Ishikawa (cell line): ENCODE results near the gene RNASE13.

ENCODE experiments used
- CEBPB ChIP-seq: IDR thresholded peaks from 2 replicates; pipeline ENCODE4 v1.6.1; 2012
- CREB1 ChIP-seq: IDR thresholded peaks from 2 replicates; pipeline ENCODE4 v1.6.1; 2012; ENCODE audit warnings: low read depth
- EGR1 ChIP-seq: IDR thresholded peaks from 2 replicates; pipeline ENCODE4 v1.6.1; 2012
- EP300 ChIP-seq: IDR thresholded peaks from 2 replicates; pipeline ENCODE4 v1.6.1; 2012; ENCODE audit warnings: borderline replicate concordance
- FOXM1 ChIP-seq: IDR thresholded peaks from 2 replicates; pipeline ENCODE4 v1.6.1; 2012; ENCODE audit warnings: low read depth, borderline replicate concordance
- MAX ChIP-seq: IDR thresholded peaks from 2 replicates; pipeline ENCODE4 v1.6.1; 2012
- NFIC ChIP-seq: IDR thresholded peaks from 2 replicates; pipeline ENCODE4 v1.6.1; 2012
- RAD21 ChIP-seq: IDR thresholded peaks from 2 replicates; pipeline ENCODE4 v1.6.1; 2012; ENCODE audit warnings: low read depth
- TAF1 ChIP-seq: IDR thresholded peaks from 2 replicates; pipeline ENCODE4 v1.6.1; 2012; ENCODE audit warnings: low read depth, mild to moderate bottlenecking
- TCF12 ChIP-seq: IDR thresholded peaks from 2 replicates; pipeline ENCODE4 v1.6.1; 2012; ENCODE audit warnings: low read depth
- TEAD4 ChIP-seq: IDR thresholded peaks from 2 replicates; pipeline ENCODE4 v1.6.1; 2012
- USF1 ChIP-seq: IDR thresholded peaks from 2 replicates; pipeline ENCODE4 v1.6.1; 2012
- YY1 ChIP-seq: IDR thresholded peaks from 2 replicates; pipeline ENCODE4 v1.6.1; 2012; ENCODE audit warnings: low read depth
- ZBTB7A ChIP-seq: IDR thresholded peaks from 2 replicates; pipeline ENCODE4 v1.6.1; 2012; ENCODE audit warnings: low read depth
- TF ChIP-seq, protein P1 (sequence below): IDR thresholded peaks from 2 replicates; pipeline ENCODE4 v1.6.1; 2012; ENCODE audit warnings: low read depth, mild to moderate bottlenecking

Gene RNASE13

DNA sequence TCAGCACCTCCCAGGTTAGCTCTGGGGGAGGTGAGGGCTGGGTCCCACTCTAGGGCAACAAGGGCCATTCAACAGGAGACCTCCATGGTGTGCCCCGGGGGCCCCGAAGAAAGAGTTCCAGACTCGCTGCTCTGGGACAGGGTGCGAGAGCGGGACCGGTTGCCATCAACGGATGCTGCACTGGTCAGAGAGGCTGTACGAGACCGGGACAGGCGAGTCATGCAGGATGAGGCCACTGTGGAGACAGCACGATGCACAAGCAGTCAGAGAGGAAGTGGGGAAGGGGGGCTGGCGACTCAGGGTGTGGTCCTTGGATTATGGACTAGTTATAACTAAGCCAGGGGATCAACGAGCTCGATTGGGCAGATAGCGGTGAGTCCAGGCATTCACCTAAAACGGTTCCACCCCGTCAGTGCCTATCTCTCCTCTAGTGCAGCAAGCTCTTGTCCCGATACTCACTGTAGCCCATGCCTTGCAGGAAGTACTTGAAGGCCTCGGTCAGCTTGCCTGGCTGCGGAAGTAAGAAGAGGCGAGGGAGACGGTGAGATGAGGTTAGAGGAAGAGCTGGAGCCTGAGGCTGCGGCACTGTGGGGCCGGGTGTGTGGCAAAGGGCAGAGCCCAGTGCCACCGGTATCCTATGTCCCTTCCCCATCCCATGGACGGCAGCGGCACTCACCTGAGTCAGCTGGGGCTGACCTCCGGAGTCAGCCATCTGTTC lies 16.9 kb downstream of the RNASE13 start:
- no peak for TF ChIP-seq MAX
- no peak for TF ChIP-seq YY1
- TF ChIP-seq TEAD4 = no peak
- TF ChIP-seq EP300 = no peak
- TF ChIP-seq USF1 = no peak
- no peak for TF ChIP-seq RAD21
- TF ChIP-seq EGR1 = no peak
- TF ChIP-seq CREB1 = no peak
- TF ChIP-seq CEBPB = no peak
- TF ChIP-seq TCF12 = no peak
- no peak for TF ChIP-seq TAF1
- TF ChIP-seq NFIC = no peak

- TF ChIP-seq CREB1 = no peak
- TF ChIP-seq NFIC = no peak
- TF ChIP-seq, protein P1, sequence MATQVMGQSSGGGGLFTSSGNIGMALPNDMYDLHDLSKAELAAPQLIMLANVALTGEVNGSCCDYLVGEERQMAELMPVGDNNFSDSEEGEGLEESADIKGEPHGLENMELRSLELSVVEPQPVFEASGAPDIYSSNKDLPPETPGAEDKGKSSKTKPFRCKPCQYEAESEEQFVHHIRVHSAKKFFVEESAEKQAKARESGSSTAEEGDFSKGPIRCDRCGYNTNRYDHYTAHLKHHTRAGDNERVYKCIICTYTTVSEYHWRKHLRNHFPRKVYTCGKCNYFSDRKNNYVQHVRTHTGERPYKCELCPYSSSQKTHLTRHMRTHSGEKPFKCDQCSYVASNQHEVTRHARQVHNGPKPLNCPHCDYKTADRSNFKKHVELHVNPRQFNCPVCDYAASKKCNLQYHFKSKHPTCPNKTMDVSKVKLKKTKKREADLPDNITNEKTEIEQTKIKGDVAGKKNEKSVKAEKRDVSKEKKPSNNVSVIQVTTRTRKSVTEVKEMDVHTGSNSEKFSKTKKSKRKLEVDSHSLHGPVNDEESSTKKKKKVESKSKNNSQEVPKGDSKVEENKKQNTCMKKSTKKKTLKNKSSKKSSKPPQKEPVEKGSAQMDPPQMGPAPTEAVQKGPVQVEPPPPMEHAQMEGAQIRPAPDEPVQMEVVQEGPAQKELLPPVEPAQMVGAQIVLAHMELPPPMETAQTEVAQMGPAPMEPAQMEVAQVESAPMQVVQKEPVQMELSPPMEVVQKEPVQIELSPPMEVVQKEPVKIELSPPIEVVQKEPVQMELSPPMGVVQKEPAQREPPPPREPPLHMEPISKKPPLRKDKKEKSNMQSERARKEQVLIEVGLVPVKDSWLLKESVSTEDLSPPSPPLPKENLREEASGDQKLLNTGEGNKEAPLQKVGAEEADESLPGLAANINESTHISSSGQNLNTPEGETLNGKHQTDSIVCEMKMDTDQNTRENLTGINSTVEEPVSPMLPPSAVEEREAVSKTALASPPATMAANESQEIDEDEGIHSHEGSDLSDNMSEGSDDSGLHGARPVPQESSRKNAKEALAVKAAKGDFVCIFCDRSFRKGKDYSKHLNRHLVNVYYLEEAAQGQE = no peak
- no peak for TF ChIP-seq TEAD4
These were observed 18.0 kb downstream of the RNASE13 start for GRCh38 chr14:21016413-21017190.

GRCh38 chr14:21015312-21015711 lies 19.3 kb downstream of the RNASE13 start:
- TF ChIP-seq TCF12 (no peak), FOXM1 (no peak), YY1 (no peak)

DNA sequence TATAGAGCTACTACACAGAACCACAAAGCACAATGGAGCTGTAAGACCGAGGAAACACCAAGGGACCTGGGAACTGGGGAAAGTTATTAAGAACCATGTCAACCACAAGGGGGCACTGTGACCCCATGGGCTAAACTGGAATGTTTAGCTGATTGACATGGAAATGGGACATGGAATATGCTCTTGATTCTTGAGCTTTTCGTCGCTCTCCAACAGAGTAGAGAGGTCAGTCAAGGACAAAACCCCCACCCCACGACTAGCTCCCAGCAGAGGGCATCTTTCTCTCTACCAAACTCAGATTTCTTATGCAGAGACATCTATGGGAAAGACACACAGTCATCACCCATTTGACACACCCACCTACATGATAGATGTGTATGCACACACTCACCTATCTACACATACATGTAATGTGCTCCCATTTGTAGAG lies 19.8 kb downstream of the RNASE13 start:
- TF ChIP-seq ZBTB7A (no peak), EP300 (no peak), RAD21 (peak; percentile 98), CREB1 (no peak), YY1 (no peak), FOXM1 (no peak), TEAD4 (peak; percentile 60), TAF1 (no peak), TCF12 (no peak)

GRCh38 chr14:21011136-21011535 lies 23.5 kb downstream of the RNASE13 start:
- TF ChIP-seq FOXM1 = no peak
- no peak for TF ChIP-seq TAF1
- no peak for TF ChIP-seq YY1
- TF ChIP-seq ZBTB7A = no peak
- no peak for TF ChIP-seq USF1

DNA sequence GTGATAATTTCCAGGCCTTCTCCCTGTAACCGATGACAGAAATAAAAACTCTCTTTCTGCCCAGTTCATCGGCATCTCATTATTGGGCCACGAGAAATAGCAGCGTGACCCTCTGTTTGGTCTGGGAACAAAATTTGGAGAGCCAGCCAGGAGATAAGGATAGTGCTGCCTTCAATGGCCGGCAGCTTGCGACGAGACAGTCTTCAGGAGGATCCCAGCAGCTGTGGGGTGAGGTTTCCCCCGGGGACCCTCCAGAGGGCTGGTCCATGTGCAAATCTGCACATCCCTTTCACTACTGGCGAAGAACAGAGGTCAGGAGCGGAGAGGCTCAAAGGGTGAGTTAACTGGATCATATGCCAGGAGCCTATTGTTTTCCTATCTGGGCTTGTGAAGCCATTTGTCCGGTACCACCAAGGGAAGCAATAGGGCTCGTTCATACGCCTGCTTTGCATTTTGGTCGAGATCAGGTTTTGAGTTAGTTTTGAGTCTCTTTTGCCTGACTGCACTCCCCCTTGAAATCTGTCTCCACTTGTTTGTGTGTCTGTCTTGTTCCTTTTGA lies 30.7 kb downstream of the RNASE13 start:
- TF ChIP-seq EGR1 (no peak), MAX (no peak), FOXM1 (no peak)

DNA sequence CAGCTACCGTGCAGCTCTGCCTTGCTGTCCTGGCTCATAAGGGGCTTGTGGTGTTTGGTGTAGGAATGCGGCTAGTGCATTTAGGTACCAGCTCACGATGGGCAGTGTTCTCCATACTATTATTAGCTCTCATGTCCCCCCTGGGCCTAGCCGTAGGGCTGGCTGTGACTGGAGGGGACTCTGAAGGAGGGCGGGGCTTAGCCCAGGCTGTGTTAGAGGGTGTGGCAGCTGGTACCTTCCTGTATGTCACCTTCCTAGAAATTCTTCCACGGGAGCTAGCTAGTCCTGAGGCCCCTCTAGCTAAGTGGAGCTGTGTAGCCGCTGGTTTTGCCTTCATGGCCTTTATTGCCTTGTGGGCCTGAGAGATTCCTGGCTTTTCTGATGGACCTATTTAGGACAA lies 33.4 kb downstream of the RNASE13 start:
- TF ChIP-seq CEBPB = no peak
- no peak for TF ChIP-seq TCF12
- TF ChIP-seq NFIC = no peak

GRCh38 chr14:20999591-20999990 lies 35.0 kb downstream of the RNASE13 start:
- no peak for TF ChIP-seq TEAD4
- TF ChIP-seq CREB1 = no peak
- no peak for TF ChIP-seq TCF12
- no peak for TF ChIP-seq NFIC
- no peak for TF ChIP-seq MAX
- TF ChIP-seq YY1 = no peak
